Activated B cell treated with CpG ODN at 0.5 μM for 24 hours (primary cell): ENCODE measurements around the gene NFYA. TPM values are rescaled to one million over a fixed set of nuclear protein-coding genes. Genes with fewer than 3 reads are reported as not detected.

ENCODE experiments used
- ATAC-seq: fragments of 200-7000 bp; cut with Tn5 transposase; one replicate; pipeline ENCODE4 v1.10.0; 2021; ENCODE audit warnings: low read depth, mild to moderate bottlenecking, moderate library complexity
- CTCF ChIA-PET: fragments of 350-600 bp; sonication (Branson Sonifier 250); formaldehyde crosslinking; loops from one replicate; lab custom pipeline; 2021; ENCODE audit warnings: antibody characterized with exemption; lab: Charles Lee
- POLR2A ChIA-PET: fragments of 350-600 bp; sonication (Branson Sonifier 250); formaldehyde crosslinking; loops from one replicate; lab custom pipeline; 2021; ENCODE audit warnings: antibody characterized with exemption; lab: Charles Lee
- DNase-seq: peaks from one replicate; pipeline ENCODE4 v3.0.0; 2022
- H3K27ac Mint-ChIP-seq: one replicate; pipeline ENCODE4 v1.8.0; 2020; ENCODE audit warnings: mixed read lengths
- H3K27me3 Mint-ChIP-seq: one replicate; pipeline ENCODE4 v1.8.0; 2021; ENCODE audit warnings: mixed read lengths
- H3K36me3 Mint-ChIP-seq: one replicate; pipeline ENCODE4 v1.8.0; 2021; ENCODE audit warnings: low read depth, mixed read lengths
- H3K4me1 Mint-ChIP-seq: one replicate; pipeline ENCODE4 v1.8.0; 2021; ENCODE audit warnings: mixed read lengths
- H3K4me3 Mint-ChIP-seq: one replicate; pipeline ENCODE4 v1.8.0; 2020; ENCODE audit warnings: mild to moderate bottlenecking, mixed read lengths
- H3K9me3 Mint-ChIP-seq: one replicate; pipeline ENCODE4 v1.8.0; 2020; ENCODE audit warnings: mixed read lengths
- intact Hi-C: fragments of 100-400 bp; cut with micrococcal nuclease; formaldehyde crosslinking; loops from one replicate; pipeline ENCODE4 v1.15.1; 2024
- total RNA-seq: library from RNA; stranded (reverse); gene quantifications from 2 replicates; pipeline ENCODE4 v1.2.3, GENCODE V29; 2022
- TF ChIP-seq, protein P1 (sequence below): fragments of 200-600 bp; IDR thresholded peaks from one replicate; pipeline ENCODE4 v1.8.0; 2022; ENCODE audit warnings: antibody characterized with exemption, mild to moderate bottlenecking

Gene NFYA
- total RNA-seq, 1 donor from 2014 or later: 35.1 TPM

DNA sequence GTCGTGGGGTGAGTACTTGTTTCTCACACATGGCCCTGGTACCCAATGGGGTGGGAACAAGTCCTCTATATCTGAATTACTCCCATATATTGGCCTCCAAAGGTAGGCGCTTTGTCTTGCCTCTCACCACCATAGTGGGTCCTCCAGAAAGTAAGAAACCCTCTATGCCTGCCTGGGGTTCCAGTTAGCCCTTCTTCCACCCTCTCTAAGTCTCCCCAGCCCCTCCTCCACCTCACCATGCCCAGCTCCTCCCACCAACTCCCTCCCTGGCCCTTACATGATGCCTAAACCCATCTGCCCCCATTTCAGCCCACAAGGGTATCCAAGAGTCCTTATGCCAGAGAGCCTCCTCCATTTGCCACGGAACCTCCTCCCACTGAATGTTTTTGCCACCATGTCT is 29.6 kb upstream of the NFYA start:
- H3K4me3 Mint-ChIP-seq: no peak overlapping the region
- no peak overlapping the region for H3K27ac Mint-ChIP-seq
- ChIA-PET POLR2A (no interaction called here), CTCF (no interaction called here)
- H3K27me3 Mint-ChIP-seq: no peaks in the 10 kb centered on the region
- TF ChIP-seq, protein P1, sequence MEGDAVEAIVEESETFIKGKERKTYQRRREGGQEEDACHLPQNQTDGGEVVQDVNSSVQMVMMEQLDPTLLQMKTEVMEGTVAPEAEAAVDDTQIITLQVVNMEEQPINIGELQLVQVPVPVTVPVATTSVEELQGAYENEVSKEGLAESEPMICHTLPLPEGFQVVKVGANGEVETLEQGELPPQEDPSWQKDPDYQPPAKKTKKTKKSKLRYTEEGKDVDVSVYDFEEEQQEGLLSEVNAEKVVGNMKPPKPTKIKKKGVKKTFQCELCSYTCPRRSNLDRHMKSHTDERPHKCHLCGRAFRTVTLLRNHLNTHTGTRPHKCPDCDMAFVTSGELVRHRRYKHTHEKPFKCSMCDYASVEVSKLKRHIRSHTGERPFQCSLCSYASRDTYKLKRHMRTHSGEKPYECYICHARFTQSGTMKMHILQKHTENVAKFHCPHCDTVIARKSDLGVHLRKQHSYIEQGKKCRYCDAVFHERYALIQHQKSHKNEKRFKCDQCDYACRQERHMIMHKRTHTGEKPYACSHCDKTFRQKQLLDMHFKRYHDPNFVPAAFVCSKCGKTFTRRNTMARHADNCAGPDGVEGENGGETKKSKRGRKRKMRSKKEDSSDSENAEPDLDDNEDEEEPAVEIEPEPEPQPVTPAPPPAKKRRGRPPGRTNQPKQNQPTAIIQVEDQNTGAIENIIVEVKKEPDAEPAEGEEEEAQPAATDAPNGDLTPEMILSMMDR: no peak
- ATAC-seq (no peak), DNase-seq (no peak)
- no peaks in the 10 kb centered on the region for H3K9me3 Mint-ChIP-seq
- intact Hi-C loops: no loop called here
- H3K4me1 Mint-ChIP-seq: no peaks in the 10 kb centered on the region
- peaks cover 4% of the 10 kb centered on the region for H3K36me3 Mint-ChIP-seq

DNA sequence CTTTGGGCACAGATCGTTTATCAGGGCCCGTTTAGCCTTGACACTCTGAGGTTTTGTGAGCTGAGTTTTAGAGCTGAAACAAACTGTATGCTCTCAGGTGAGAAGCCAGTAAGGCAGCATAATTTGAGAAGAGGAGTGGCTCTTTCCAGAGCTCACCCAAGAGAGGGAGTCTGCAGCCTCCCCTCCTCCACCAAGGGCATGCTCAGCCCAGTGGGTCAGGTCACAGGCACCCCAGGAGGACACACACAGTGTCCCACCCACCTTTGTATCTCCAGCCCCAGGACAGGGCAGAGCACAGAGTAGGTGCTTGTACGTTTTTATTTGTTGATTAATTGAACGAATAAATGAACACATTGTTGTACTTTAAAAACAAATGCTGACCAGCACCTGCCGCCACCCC is 27.1 kb upstream of the NFYA start:
- no peaks in the 10 kb centered on the region for H3K9me3 Mint-ChIP-seq
- ChIA-PET POLR2A (no interaction called here), CTCF (interaction anchor here (1.2 kb wide), 1 partner anchor 17 kb away, joined by 5 read pairs; no protein-coding TSS in a partner anchor)
- H3K4me1 Mint-ChIP-seq: no peaks in the 10 kb centered on the region
- no peak overlapping the region for H3K27ac Mint-ChIP-seq
- no peak for DNase-seq
- H3K4me3 Mint-ChIP-seq: no peak overlapping the region
- intact Hi-C loops: no loop called here
- TF ChIP-seq, protein P1: no peak
- ATAC-seq: no peak
- H3K27me3 Mint-ChIP-seq: no peaks in the 10 kb centered on the region
- H3K36me3 Mint-ChIP-seq: peaks cover 7% of the 10 kb centered on the region

DNA sequence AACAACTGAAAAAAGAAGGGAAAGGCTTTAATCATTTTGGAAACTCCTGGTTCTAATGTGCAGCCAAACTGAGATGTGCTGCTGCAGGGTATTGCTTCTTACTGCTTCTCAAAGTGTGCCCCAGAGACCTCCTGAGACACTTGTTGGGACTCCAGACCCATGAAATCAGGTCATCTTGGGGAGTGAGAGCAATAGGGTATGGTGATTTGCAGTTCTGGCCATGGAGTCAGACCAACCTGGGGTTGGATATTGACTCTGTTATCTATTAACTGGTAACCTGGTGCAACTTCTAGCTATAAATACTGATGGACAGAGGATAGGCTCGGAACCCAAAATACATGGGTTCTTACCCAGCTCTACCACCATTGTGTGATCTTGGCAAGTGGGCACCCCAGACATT is 26.7 kb upstream of the NFYA start:
- intact Hi-C loops: no loop called here
- Mint-ChIP-seq H3K4me3 (no peak overlapping the region), H3K9me3 (no peaks in the 10 kb centered on the region), H3K4me1 (no peaks in the 10 kb centered on the region), H3K27me3 (no peaks in the 10 kb centered on the region), H3K27ac (no peak overlapping the region), H3K36me3 (peaks cover 7% of the 10 kb centered on the region)
- DNase-seq: no peak
- ATAC-seq: no peak
- ChIA-PET CTCF (interaction anchor here (1.2 kb wide), 1 partner anchor 18 kb away, joined by 5 read pairs; no protein-coding TSS in a partner anchor), POLR2A (no interaction called here)
- TF ChIP-seq, protein P1: no peak

DNA sequence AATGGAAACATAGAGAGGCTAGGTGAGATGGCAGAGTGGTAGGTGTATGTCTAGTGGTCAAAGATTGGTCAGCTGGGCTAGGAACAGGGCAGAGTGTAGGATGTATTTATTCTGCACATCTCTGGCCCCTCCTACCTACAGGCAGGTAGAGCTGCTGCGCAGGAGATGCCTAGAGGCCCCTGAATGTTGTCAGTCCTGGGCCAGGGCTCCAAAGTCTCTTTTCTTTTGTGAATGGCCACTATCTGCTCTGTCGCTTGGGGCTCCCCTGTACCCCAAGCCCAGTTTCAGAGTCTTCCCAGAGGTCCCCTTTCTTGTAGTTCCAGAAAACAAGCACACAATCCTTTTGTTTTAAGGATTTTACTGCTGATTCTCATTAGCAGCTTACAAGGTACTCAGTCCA is 25.5 kb upstream of the NFYA start:
- intact Hi-C loops: no loop called here
- H3K4me1 Mint-ChIP-seq: peaks cover 11% of the 10 kb centered on the region
- no peak overlapping the region for H3K4me3 Mint-ChIP-seq
- no peaks in the 10 kb centered on the region for H3K27me3 Mint-ChIP-seq
- H3K36me3 Mint-ChIP-seq: peaks cover 8% of the 10 kb centered on the region
- TF ChIP-seq, protein P1: no peak
- POLR2A ChIA-PET: no interaction called here
- CTCF ChIA-PET: no interaction called here
- no peaks in the 10 kb centered on the region for H3K9me3 Mint-ChIP-seq
- H3K27ac Mint-ChIP-seq: no peak overlapping the region
- ATAC-seq (no peak), DNase-seq (no peak)

DNA sequence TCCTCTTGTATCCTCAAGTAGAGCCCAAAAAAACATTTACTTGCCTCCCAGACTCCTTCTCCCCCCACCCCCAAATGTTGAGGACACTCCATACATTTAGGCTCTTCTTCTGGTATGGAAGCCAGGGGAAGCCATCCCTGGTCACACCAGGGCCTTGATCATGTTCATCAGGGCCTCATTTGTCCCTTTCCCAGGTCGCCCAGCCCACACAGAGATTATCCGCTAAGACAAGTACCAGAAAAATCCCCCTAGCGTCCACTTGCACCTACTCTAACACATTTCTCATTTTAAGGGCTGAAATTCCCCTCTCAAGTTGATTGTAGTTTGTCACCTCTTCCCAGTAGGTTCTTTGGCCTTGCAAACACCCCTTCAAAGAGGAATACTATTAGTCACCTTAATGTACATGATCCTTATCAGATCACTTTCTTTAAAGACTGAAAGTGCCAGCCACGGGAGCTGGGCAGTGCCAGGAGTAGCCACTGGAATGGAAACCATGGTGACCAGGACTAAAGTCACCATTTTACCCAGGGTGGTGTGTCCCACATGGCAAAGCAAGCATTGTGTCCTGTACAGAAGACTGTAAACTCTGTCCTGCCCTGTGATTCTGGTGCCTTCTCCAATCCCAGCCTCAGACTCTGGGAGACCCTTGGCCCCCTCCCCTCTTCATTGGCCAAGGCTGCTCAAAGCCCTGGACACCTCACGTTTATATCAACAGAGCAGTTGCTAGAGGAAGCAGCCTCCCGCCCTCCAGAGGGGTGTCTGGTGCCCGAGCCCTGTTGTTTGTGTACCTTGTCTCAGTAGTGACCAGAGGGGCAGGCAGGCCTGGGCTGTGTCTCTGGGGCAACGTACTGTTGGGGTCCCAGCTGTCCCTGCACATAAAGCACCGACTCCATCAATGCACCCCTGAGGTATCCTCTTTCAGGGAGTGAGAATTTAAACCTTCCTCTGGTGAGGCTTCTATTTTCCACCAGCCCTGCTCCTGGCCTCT is 24.7 kb upstream of the NFYA start:
- ChIA-PET POLR2A (no interaction called here), CTCF (no interaction called here)
- Mint-ChIP-seq H3K27me3 (no peaks in the 10 kb centered on the region), H3K4me1 (peaks cover 17% of the 10 kb centered on the region), H3K36me3 (peaks cover 8% of the 10 kb centered on the region), H3K4me3 (no peak overlapping the region), H3K9me3 (no peaks in the 10 kb centered on the region), H3K27ac (no peak overlapping the region)
- ATAC-seq (no peak), DNase-seq (no peak)
- TF ChIP-seq, protein P1: no peak
- intact Hi-C loops: no loop called here
